ENCODE results near the gene ATXN1. TPM values are rescaled to one million over a fixed set of nuclear protein-coding genes. Genes with fewer than 3 reads are reported as not detected.

Gene ATXN1
- total and polyA plus RNA-seq, 2 of the 13 experiments (the other 11 are each of a cell fraction or from before 2014, with no cell fraction given) = 20.7 to 39.5 TPM

DNA sequence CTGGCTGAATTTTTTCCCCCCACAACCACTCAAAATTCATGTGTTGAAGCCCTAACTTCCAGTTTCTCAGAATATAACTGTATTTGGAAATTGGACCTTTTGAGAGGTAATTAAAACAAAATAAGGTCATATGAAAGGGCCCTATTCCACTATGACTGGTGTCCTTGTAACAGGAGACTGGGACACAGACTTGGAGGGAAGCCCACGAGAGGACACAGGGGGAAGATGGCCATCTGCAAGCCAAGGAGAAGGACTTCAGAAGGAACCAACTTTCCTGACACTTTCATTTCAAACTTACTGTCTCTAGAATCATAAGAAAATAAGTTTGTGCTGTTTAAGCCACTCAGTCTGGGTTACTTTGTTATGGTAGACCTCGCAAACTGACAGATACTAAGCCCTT is 134.6 kb downstream of the ATXN1 start:
- BruUV-seq (replicated peaks) = no TSS peak
- H3K9ac ChIP-seq (ENCODE audit: insufficient read depth, low read depth, low read length) = no peak overlapping the region
- H3K27ac ChIP-seq (ENCODE audit: extremely low read length, insufficient read depth, low read length) = no peak overlapping the region
- POLR2A ChIA-PET = no interaction called here
- FAIRE-seq (no peak), ATAC-seq (no peak), DNase-seq (ENCODE audit: low spot score) (no peak)
- no peak overlapping the region for H3K4me3 ChIP-seq (replicated peaks in 1 of 3; ENCODE audit: insufficient read depth in 1 of 3, low read depth in 2 of 3, low read length in 3 of 3)
- TF ChIP-seq HOXA3 (CRISPR knock-in tag; IDR thresholded peaks at IDR 0.05) (no peak), ZFP41 (CRISPR knock-in tag; IDR thresholded peaks at IDR 0.05; ENCODE audit: borderline replicate concordance) (no peak), ZNF343 (CRISPR knock-in tag; IDR thresholded peaks at IDR 0.05) (no peak), MEF2D (CRISPR knock-in tag; IDR thresholded peaks at IDR 0.05) (no peak), ZBTB20 (CRISPR knock-in tag; IDR thresholded peaks at IDR 0.05; ENCODE audit: borderline replicate concordance, low read depth) (no peak), MLLT10 (CRISPR knock-in tag; IDR thresholded peaks at IDR 0.05) (no peak)
- TF ChIP-seq, protein P1, sequence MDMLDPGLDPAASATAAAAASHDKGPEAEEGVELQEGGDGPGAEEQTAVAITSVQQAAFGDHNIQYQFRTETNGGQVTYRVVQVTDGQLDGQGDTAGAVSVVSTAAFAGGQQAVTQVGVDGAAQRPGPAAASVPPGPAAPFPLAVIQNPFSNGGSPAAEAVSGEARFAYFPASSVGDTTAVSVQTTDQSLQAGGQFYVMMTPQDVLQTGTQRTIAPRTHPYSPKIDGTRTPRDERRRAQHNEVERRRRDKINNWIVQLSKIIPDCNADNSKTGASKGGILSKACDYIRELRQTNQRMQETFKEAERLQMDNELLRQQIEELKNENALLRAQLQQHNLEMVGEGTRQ (IDR thresholded peaks at IDR 0.05; ENCODE audit: low read depth, low read length) = no peak
- TF ChIP-seq, protein P1 (CRISPR knock-in tag; IDR thresholded peaks at IDR 0.05; ENCODE audit: borderline replicate concordance) = no peak
- TF ChIP-seq, protein P2, sequence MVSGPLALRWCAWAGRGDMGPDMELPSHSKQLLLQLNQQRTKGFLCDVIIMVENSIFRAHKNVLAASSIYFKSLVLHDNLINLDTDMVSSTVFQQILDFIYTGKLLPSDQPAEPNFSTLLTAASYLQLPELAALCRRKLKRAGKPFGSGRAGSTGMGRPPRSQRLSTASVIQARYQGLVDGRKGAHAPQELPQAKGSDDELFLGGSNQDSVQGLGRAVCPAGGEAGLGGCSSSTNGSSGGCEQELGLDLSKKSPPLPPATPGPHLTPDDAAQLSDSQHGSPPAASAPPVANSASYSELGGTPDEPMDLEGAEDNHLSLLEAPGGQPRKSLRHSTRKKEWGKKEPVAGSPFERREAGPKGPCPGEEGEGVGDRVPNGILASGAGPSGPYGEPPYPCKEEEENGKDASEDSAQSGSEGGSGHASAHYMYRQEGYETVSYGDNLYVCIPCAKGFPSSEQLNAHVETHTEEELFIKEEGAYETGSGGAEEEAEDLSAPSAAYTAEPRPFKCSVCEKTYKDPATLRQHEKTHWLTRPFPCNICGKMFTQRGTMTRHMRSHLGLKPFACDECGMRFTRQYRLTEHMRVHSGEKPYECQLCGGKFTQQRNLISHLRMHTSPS (CRISPR knock-in tag; IDR thresholded peaks at IDR 0.05; ENCODE audit: low read depth) = no peak
- CTCF ChIA-PET (ENCODE audit: low intra/inter-chr PET ratio, low total read pairs) = no interaction called here
- peaks cover 0 to 4% of the 10 kb centered on the region in 2 experiments; a peak in 2 of 5 replicates for H3K36me3 ChIP-seq (replicated peaks in 1 of 2; ENCODE audit: control insufficient read depth in 1 of 2, insufficient read depth in 2 of 2, low read length in 2 of 2)
- in situ Hi-C loops (cut with HindIII; ENCODE audit: extremely low pct_ligation_motif_present, low pct_unique_long_range_greater_than_20kb) (no loop called here), intact Hi-C loops (cut with micrococcal nuclease; ENCODE audit: unreplicated experiment) (no loop called here)
- H3K4me1 ChIP-seq (ENCODE audit: insufficient read depth, low read length) = peaks cover 10% of the 10 kb centered on the region; the same call in 1 of the 2 replicates
- H3K4me2 ChIP-seq (ENCODE audit: low read depth, low read length) = no peak overlapping the region
- no peak overlapping the region for H2AFZ ChIP-seq (ENCODE audit: low read length)
- no peaks in the 10 kb centered on the region for H3K79me2 ChIP-seq (ENCODE audit: insufficient read depth, low read length)
- WGBS (ENCODE audit: low lambda C conversion rate) = 94% methylated on average over 2 of the region's 2 CpGs
- H4K20me1 ChIP-seq (ENCODE audit: insufficient read depth, low read length) = no peaks in the 10 kb centered on the region
- no peaks in the 10 kb centered on the region for H3K27me3 ChIP-seq (ENCODE audit: control insufficient read depth in 1 of 2, insufficient read depth in 2 of 2, low read length in 2 of 2)
- no peaks in the 10 kb centered on the region for H3K9me3 ChIP-seq (ENCODE audit: low read length)
